Right lobe of liver (tissue), 4 donors: ENCODE data around the gene CRAT.

Source experiments
- CTCF ChIP-seq, 4 donors: fragments of 200-600 bp in 3 of 4; fragments of 450-650 bp in 1 of 4; IDR thresholded peaks; one replicate each; pipeline versions ENCODE4 v1.5.1 to v1.8.0; 2016 to 2022; ENCODE audit warnings: antibody characterized with exemption in 4 of 4, mild to moderate bottlenecking in 2 of 4
- POLR2A ChIP-seq: fragments of 450-650 bp; IDR thresholded peaks from one replicate; pipeline ENCODE4 v1.6.1; 2017; ENCODE audit warnings: antibody characterized with exemption, mild to moderate bottlenecking
- donor health status: DM: no; HTN: no; CAD: no.
- donor health status: DM: no; HTN: no; CAD: no.
- donor health status: DM: no; HTN: yes; CAD: no.

DNA sequence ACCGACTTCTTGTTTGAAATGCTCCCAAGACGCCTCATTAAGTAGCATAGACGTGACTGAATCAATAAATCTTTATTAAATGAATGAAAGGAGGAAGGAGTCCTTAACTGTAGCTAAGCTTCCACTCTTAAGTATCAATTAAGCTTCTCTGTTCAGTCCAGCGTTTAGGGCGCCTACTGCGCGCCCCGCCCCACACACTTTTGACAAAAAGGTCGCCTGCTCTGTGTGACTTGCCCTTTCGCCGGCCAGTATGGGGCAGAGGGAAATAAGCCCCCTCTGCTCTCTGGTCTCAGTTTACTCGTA lies 30.3 kb downstream of the CRAT start:
- no peak for TF ChIP-seq CTCF (IDR thresholded peaks at IDR 0.05)
- TF ChIP-seq POLR2A: no peak
